ENCODE data around the gene DNAL1. TPM values are rescaled to one million over a fixed set of nuclear protein-coding genes. Genes with fewer than 3 reads are reported as not detected.

The DNAL1 gene
- total RNA-seq, 4 donors from 2014 or later = 7.5 to 21.0 (median 9.8) TPM

- no peak for TF ChIP-seq POLR2A (IDR thresholded peaks at IDR 0.05)
- no peak for TF ChIP-seq CTCF (IDR thresholded peaks at IDR 0.05)
- TF ChIP-seq EP300 (IDR thresholded peaks at IDR 0.05) = no peak
- Histone ChIP-seq H3K27me3 (no peaks in the 10 kb centered on the region), H3K4me3 (no peak overlapping the region), H3K27ac (no peak overlapping the region), H3K36me3 (no peaks in the 10 kb centered on the region), H3K9me3 (no peaks in the 10 kb centered on the region), H3K4me1 (no peaks in the 10 kb centered on the region)
- no peak for DNase-seq (ENCODE audit: low spot score in 2 of 2)
- 71 to 92% methylated on average over 1 of the region's 1 CpG for WGBS, 2 donors
These were observed 25.3 kb upstream of the DNAL1 start for GRCh38 chr14:73619524-73619923.

GRCh38 chr14:73620268-73620667, 24.5 kb upstream of the DNAL1 start:
- no peak for DNase-seq (ENCODE audit: low spot score in 2 of 2)
- Histone ChIP-seq H3K4me3 (no peak overlapping the region), H3K27ac (no peak overlapping the region), H3K27me3 (no peaks in the 10 kb centered on the region), H3K9me3 (no peaks in the 10 kb centered on the region), H3K4me1 (no peaks in the 10 kb centered on the region), H3K36me3 (no peaks in the 10 kb centered on the region)
- no peak for TF ChIP-seq EP300 (IDR thresholded peaks at IDR 0.05)
- TF ChIP-seq CTCF (IDR thresholded peaks at IDR 0.05) = no peak
- TF ChIP-seq POLR2A (IDR thresholded peaks at IDR 0.05) = no peak
- WGBS, 2 donors = 76 to 80% methylated on average over 10 of the region's 10 CpGs

- Histone ChIP-seq H3K36me3 (no peaks in the 10 kb centered on the region), H3K9me3 (no peaks in the 10 kb centered on the region), H3K27ac (no peak overlapping the region), H3K4me1 (no peaks in the 10 kb centered on the region), H3K27me3 (no peaks in the 10 kb centered on the region), H3K4me3 (no peak overlapping the region)
- TF ChIP-seq POLR2A (IDR thresholded peaks at IDR 0.05) = no peak
- no peak for TF ChIP-seq CTCF (IDR thresholded peaks at IDR 0.05)
- TF ChIP-seq EP300 (IDR thresholded peaks at IDR 0.05) = no peak
- no peak for DNase-seq (ENCODE audit: low spot score in 2 of 2)
- WGBS, 2 donors = 93 to 95% methylated on average over 4 of the region's 4 CpGs
These were observed 21.2 kb upstream of the DNAL1 start for GRCh38 chr14:73623504-73624054.

- Histone ChIP-seq H3K27ac (no peak overlapping the region), H3K36me3 (no peaks in the 10 kb centered on the region), H3K27me3 (no peaks in the 10 kb centered on the region), H3K4me3 (no peak overlapping the region), H3K9me3 (no peaks in the 10 kb centered on the region), H3K4me1 (no peaks in the 10 kb centered on the region)
- WGBS, 2 donors = 26 to 29% methylated on average over 1 of the region's 1 CpG
- DNase-seq (ENCODE audit: low spot score in 2 of 2) = no peak
- TF ChIP-seq EP300 (IDR thresholded peaks at IDR 0.05) (no peak), POLR2A (IDR thresholded peaks at IDR 0.05) (no peak), CTCF (IDR thresholded peaks at IDR 0.05) (no peak)
These were observed 19.1 kb upstream of the DNAL1 start for GRCh38 chr14:73625706-73626105.

- no peaks in the 10 kb centered on the region for H3K4me1 ChIP-seq
- H3K27ac ChIP-seq = no peak overlapping the region
- DNase-seq (ENCODE audit: low spot score in 2 of 2) = no peak
- no peak for TF ChIP-seq CTCF (IDR thresholded peaks at IDR 0.05)
- TF ChIP-seq EP300 (IDR thresholded peaks at IDR 0.05) = no peak
- no peak for TF ChIP-seq POLR2A (IDR thresholded peaks at IDR 0.05)
- no peaks in the 10 kb centered on the region for H3K9me3 ChIP-seq
- no peaks in the 10 kb centered on the region for H3K36me3 ChIP-seq
- WGBS, 2 donors = 90 to 92% methylated on average over 2 of the region's 2 CpGs
- no peaks in the 10 kb centered on the region for H3K27me3 ChIP-seq
- H3K4me3 ChIP-seq = no peak overlapping the region
These were observed 17.6 kb upstream of the DNAL1 start for GRCh38 chr14:73627151-73627558.
